CD4-positive, alpha-beta T cell treated with Interleukin-17A for 4 hours (primary cell): ENCODE measurements around the gene PARP4.
"Not testable (repeated sequence)": the region's sequence is repeated elsewhere in the genome, so short reads cannot be mapped to it uniquely, and the experiment has no call there.

ENCODE experiments used
- DNase-seq: peaks from one replicate; pipeline ENCODE4 v3.0.0-alpha.2; 2020; ENCODE audit warnings: mixed read lengths

PARP4 gene

GRCh38 chr13:24512197-24512907 is at the start of gene PARP4:
Gene PARP4, minus strand, starts transcription at chr13:24512778. Its CDS starts 9,002 bp downstream, at chr13:24503776.
- DNase-seq: peak; percentile 75

- not testable (repeated sequence) for DNase-seq
These were observed 48.1 kb upstream of the PARP4 start for GRCh38 chr13:24560579-24561187.

- DNase-seq: not testable (repeated sequence)
These were observed 47.0 kb upstream of the PARP4 start for GRCh38 chr13:24559431-24560218.

DNA sequence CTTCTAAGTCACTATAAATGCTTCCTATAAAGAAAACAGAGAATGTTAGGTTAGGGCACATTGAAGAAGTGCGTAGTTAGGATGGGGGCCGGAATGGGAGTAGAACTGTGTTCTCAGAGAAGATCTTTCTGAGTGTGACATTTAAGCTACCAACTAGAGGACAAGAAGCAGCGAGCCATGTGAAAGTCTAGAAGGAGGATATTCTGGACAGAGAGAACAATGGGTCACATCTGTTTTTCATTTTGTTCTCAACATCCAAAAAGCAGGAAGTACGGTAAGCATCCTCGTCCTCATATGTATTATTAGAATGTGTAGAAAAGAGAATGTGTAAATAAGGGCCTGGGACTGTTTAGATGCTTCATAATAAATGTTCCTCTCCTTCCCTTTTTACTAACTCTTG is 44.5 kb upstream of the PARP4 start:
- no peak for DNase-seq

- DNase-seq: not testable (repeated sequence)
These were observed 41.3 kb upstream of the PARP4 start for GRCh38 chr13:24553892-24554291.

DNA sequence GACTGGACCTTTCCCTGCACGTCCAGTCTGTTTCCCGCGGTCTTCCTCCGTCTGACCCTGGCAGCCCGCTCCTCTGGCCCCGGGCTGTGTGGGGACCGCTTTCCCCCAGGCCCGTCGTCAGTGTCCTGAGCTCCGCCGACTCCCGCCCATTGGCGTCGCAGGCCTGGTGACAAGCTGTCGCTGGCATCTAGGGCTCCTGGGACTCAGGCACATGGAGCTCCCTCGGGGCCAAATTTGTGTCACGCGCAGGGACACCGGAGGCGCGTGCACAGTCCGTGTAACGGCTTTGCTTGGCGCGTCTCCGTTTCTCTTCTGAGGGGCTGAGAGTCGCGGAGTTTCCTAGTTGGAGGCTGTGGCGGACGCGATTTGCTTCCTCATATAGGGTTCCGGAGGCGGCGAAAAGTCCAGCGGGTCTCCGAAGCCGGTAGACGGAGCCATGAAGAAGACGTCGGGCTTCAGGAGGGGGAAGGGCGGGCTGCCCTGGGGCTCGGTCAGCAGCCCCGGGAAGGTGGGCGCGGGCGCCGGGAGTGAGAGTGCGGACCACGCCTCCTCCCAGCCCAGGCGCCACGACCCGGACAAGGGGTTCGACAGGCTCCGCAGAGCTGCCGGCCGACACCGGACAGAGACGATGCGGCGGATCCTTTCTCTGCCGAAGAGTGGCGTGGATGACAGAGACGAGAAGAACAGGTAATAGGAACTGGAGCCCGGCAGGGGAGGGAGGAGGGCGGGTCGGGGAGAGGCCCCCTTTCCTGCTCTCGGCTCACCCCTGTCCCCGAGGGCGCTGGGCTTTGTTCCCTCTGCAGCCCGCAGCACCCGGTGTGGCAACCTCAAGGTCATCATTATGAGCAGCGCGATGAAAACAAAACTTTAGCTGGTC is 29.1 kb upstream of the PARP4 start:
- peak; percentile 26 for DNase-seq

GRCh38 chr13:24541127-24541475 is 28.5 kb upstream of the PARP4 start:
- DNase-seq: no peak

GRCh38 chr13:24540236-24541126 is 27.9 kb upstream of the PARP4 start:
- DNase-seq: no peak

DNA sequence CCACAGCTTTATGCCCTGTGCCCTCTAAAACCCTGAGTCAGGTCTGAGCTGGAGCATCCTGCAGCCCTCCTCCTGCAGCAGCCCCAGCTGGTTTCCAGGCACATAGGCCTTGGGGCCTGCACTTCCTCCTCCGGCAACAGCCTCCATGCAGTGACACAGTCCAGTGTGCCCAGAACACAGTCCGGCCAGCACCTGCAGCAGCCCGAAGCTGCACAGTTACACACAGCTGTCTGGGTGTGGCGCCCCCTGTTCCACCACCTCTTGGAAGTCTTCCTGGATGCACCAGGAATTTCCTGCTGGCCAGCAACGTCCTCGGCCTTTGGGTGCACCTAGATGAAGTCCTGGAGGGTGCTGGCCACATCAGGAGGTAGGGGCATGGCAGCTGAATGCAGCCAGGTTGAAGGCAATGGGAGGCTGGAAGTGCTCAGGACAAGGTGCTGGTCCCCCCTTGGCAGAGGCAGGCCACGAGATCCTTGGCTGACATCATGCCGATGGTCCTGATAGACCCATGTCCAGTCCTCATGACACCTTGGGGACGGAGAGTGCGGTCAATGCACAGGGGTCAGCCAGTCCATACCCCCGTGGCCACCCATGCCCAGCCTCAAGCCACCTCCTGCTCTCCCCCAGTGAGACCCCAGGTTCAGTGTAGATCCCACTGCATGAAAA is 27.1 kb upstream of the PARP4 start:
- DNase-seq: no peak

GRCh38 chr13:24529478-24529877 is 16.9 kb upstream of the PARP4 start:
- DNase-seq: no peak

- DNase-seq: no peak
These were observed 16.3 kb upstream of the PARP4 start for GRCh38 chr13:24528816-24529398.

- no peak for DNase-seq
These were observed 14.7 kb upstream of the PARP4 start for GRCh38 chr13:24527266-24527775.

- DNase-seq: no peak
These were observed 8.2 kb upstream of the PARP4 start for GRCh38 chr13:24520733-24521132.

GRCh38 chr13:24516919-24517318 is 4.3 kb upstream of the PARP4 start:
- no peak for DNase-seq

DNA sequence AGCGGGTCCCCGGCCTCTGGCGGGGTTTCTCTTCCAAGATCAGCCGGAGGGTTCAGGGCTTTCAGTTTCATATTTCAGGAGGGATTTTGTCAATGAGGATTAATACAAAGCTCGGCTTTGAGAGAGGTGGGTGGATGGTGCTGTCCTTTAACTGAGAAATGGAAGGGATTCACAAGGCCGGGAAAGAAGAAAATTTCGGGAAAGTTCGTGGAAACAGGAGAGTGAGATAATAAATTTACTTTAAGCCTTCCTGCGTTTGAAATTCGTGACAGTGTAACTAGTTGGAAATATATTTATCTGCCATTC is 283 bp upstream of the PARP4 start:
- DNase-seq: no peak

- DNase-seq: no peak
These were observed 772 bp downstream of the PARP4 start for GRCh38 chr13:24511816-24512196.

- peak; percentile 46 for DNase-seq
These were observed 1.4 kb downstream of the PARP4 start for GRCh38 chr13:24511019-24511815.

- no peak for DNase-seq
These were observed 5.8 kb downstream of the PARP4 start for GRCh38 chr13:24506698-24507335.

DNA sequence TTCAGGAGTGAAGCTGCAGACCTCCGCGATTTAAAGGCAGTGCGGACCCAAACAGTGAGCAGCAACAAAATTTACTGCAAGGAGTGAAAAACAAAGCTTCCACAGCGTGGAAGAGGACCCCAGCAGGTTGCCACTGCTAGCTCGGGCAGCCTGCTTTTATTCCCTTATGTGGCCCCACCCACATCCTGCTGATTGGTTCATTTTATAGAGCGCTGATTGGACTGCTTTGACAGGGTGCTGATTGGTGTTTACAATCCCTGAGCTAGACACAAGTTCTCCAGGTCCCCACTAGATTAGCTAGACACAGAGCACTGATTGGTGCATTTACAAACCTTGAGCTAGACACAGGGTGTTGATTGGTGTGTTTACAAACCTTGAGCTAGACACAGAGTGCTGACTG is 6.3 kb downstream of the PARP4 start:
- not testable (repeated sequence) for DNase-seq
